BJ (cell line): ENCODE data around the gene CCNC. TPM values are rescaled to one million over a fixed set of nuclear protein-coding genes. Genes with fewer than 3 reads are reported as not detected.

Source experiments
- CTCF ChIA-PET: fragments of 350-600 bp; formaldehyde crosslinking; extraction: SDS; loops from one replicate; lab custom pipeline; 2021; ENCODE audit warnings: antibody characterized with exemption, inconsistent platforms; lab: Yijun Ruan, JAX
- POLR2A ChIA-PET: fragments of 300-600 bp; sonication (Branson Sonifier 250); formaldehyde crosslinking; extraction: SDS; loops from one replicate; lab custom pipeline; 2021; ENCODE audit warnings: antibody characterized with exemption; lab: Charles Lee
- DNase-seq: peaks from one replicate; pipeline ENCODE4 v3.0.0-alpha.2; 2011; ENCODE audit warnings: low read depth
- H3K27me3 ChIP-seq: 2 replicates; pipeline ENCODE4 v1.6.0; 2011; ENCODE audit warnings: low read length; ENCODE audit not compliant: control insufficient read depth, insufficient read depth
- H3K36me3 ChIP-seq: 2 replicates; pipeline ENCODE4 v1.5.1; 2011; ENCODE audit warnings: low read length; ENCODE audit not compliant: control insufficient read depth, insufficient read depth
- H3K4me3 ChIP-seq: 2 replicates; pipeline ENCODE4 v1.5.1; 2011; ENCODE audit warnings: low read depth, mild to moderate bottlenecking, control low read depth, low read length
- CTCF ChIP-seq: IDR thresholded peaks from 2 replicates; pipeline ENCODE4 v1.5.1; 2011; ENCODE audit warnings: low read depth, mild to moderate bottlenecking, control low read depth, inconsistent platforms, low read length, moderate library complexity; ENCODE audit not compliant: insufficient read depth
- polyA plus RNA-seq: library from polyadenylated mRNA; depleted of rRNA; stranded (reverse); fragments of >200 nt; gene quantifications from 2 replicates; pipeline ENCODE4 v1.2.3, GENCODE V29; 2011; rRNA removed
- small RNA-seq: library from RNA; depleted of rRNA; stranded (forward); fragments of <200 nt; gene quantifications from one replicate; pipeline ENCODE3, GENCODE V24; 2012; ENCODE audit warnings: low replicate concordance, low read depth; ENCODE audit not compliant: insufficient read length

The CCNC gene
- polyA plus RNA-seq, 1 experiment: 32.3 TPM

GRCh38 chr6:99495466-99495865 is 73.0 kb downstream of the CCNC start:
- CTCF ChIA-PET: interaction anchor here (1.0 to 1.1 kb wide), 2 partner anchors 17 to 27 kb away, joined by 3 to 4 read pairs; no protein-coding TSS in a partner anchor
- DNase-seq: no peak
- Histone ChIP-seq H3K4me3 (no peak overlapping the region), H3K27me3 (no peaks in the 10 kb centered on the region), H3K36me3 (peaks cover 2% of the 10 kb centered on the region; the same call in 1 of the 2 replicates)
- no peak for TF ChIP-seq CTCF
- POLR2A ChIA-PET: no interaction called here

Small RNA genes lying within 50 kb of the gene (small RNA-seq; reads per million reads assigned to genes)
- not detected for gene RF00019

Other genes starting within 250 kb of the CCNC start
- gene FAXC, start 219.0 kb downstream of the CCNC start, polyA plus RNA-seq: 3.8 and 5.1 TPM in 2 replicates
- 3.3 and 6.4 TPM in 2 replicates for gene COQ3, start 174.5 kb downstream of the CCNC start, polyA plus RNA-seq
- 19.0 and 31.9 TPM in 2 replicates for gene PNISR, start 143.4 kb downstream of the CCNC start, polyA plus RNA-seq
- 5.1 and 9.0 TPM in 2 replicates for gene USP45, start 53.2 kb downstream of the CCNC start, polyA plus RNA-seq
- gene PRDM13, start 38.2 kb upstream of the CCNC start, polyA plus RNA-seq: not detected in 2 replicates